Tongue (tissue), 3 donors: ENCODE results near the gene LUC7L. TPM values are rescaled to one million over a fixed set of nuclear protein-coding genes. Genes with fewer than 3 reads are reported as not detected.

ENCODE experiments used
- DNase-seq: peaks from one replicate; pipeline ENCODE4 v3.0.0-alpha.2; 2015
- small RNA-seq: library from RNA; depleted of rRNA; stranded (forward); fragments of <200 nt; gene quantifications from one replicate; pipeline ENCODE3, GENCODE V24; 2014; ENCODE audit warnings: low replicate concordance
- total RNA-seq: library from RNA; depleted of rRNA; stranded (reverse); fragments of >200 nt; gene quantifications from one replicate; pipeline ENCODE4 v1.2.3, GENCODE V29; 2014

Gene LUC7L
- total RNA-seq, 1 donor from 2014 or later, result 60.5 TPM

DNA sequence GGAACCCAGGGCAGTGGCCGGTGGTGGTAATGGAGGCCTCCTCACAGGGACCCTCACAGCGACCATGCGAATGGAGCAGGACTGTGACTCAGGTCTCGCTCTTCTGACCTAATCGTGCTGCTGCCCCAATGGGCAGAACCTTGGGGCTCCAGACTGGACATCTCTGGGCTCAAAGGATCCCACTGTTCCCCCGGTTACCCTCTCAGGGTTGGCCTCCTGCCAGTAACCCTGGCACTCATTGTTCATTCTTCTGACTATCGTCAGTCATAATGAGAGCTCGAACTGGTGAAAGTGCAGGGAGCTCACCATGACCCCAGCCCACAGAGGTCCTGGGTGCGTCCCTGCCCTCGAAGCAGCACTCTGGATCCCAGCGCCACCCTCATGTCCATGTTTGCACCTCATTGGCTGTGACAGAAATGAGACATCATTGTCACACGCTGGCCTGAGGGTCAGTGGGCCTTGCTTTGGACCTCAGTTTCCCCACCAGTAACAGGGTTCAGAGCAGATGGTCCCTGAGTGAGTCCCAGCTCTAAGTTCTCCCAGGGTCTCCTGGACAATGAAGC is 86.8 kb downstream of the LUC7L start:
- no peak for DNase-seq

DNA sequence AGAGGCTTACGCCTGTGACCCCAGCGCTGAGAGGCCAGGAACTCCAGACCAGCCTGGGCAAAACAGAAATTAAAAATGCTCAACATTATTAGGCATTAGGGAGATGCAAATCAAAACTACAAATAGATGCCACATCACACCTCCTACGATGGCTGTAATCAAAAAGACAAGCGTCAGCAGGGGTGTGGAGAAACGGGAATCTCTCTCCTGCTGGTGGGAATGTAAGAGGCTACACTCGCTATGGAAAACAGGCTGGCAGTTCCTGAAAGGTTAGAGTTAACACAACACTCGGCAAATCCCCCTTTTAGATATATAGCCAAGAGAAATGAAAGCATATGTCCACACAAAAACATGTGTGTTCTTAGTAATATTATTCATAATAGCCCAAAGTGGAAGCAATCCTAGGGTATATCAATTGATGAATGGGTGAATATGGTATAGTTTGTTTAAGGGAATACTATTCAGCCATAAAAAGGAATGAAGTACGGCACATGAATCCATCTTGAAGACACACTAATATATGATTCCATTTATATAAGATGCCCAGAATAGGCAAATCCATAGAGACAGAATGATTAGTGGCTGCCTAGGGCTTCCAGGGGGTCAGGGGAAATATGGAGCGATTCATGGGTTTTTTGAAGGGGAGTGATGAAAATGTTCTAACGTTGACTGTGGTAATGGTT is 88.9 kb downstream of the LUC7L start:
- no peak for DNase-seq

Small RNAs within 50 kb of the gene (small RNA-seq; reads per million reads assigned to genes)
- gene RF00019, result not detected

Other genes with a start within 250 kb of the LUC7L start
- 4.5 TPM for gene POLR3K, start 175.8 kb downstream of the LUC7L start, total RNA-seq
- 13.0 TPM for gene SNRNP25, start 175.6 kb downstream of the LUC7L start, total RNA-seq
- gene RHBDF1, start 156.8 kb downstream of the LUC7L start, total RNA-seq, result 33.0 TPM
- 42.0 TPM for gene MPG, start 151.2 kb downstream of the LUC7L start, total RNA-seq
- 15.7 TPM for gene NPRL3, start 90.8 kb downstream of the LUC7L start, total RNA-seq
- gene HBZ, start 76.8 kb downstream of the LUC7L start, total RNA-seq, result 6.7 TPM
- gene HBM, start 63.5 kb downstream of the LUC7L start, total RNA-seq, result 19.6 TPM
- gene HBA2, start 56.6 kb downstream of the LUC7L start, total RNA-seq, result 803 TPM
- 357 TPM for gene HBA1, start 52.8 kb downstream of the LUC7L start, total RNA-seq
- not detected for gene HBQ1, start 49.0 kb downstream of the LUC7L start, total RNA-seq
- gene FAM234A, start 5.4 kb upstream of the LUC7L start, total RNA-seq, result 92.7 TPM
- 2.3 TPM for gene RGS11, start 46.5 kb upstream of the LUC7L start, total RNA-seq
- gene ARHGDIG, start 51.1 kb upstream of the LUC7L start, total RNA-seq, result 1.7 TPM
- 2.7 TPM for gene PDIA2, start 53.7 kb upstream of the LUC7L start, total RNA-seq
- 18.3 TPM for gene AXIN1, start 123.3 kb upstream of the LUC7L start, total RNA-seq
- 41.7 TPM for gene MRPL28, start 141.1 kb upstream of the LUC7L start, total RNA-seq
- gene PGAP6, start 152.5 kb upstream of the LUC7L start, total RNA-seq, result 29.6 TPM
- gene NME4, start 167.8 kb upstream of the LUC7L start, total RNA-seq, result 22.8 TPM
- 14.1 TPM for gene DECR2, start 172.4 kb upstream of the LUC7L start, total RNA-seq
- 39.2 TPM for gene RAB11FIP3, start 196.2 kb upstream of the LUC7L start, total RNA-seq